Measurements from ENCODE around the gene CAMTA1.
A peak's percentile ranks its signal among the peaks of the same experiment; 100 is the strongest.

Gene CAMTA1

DNA sequence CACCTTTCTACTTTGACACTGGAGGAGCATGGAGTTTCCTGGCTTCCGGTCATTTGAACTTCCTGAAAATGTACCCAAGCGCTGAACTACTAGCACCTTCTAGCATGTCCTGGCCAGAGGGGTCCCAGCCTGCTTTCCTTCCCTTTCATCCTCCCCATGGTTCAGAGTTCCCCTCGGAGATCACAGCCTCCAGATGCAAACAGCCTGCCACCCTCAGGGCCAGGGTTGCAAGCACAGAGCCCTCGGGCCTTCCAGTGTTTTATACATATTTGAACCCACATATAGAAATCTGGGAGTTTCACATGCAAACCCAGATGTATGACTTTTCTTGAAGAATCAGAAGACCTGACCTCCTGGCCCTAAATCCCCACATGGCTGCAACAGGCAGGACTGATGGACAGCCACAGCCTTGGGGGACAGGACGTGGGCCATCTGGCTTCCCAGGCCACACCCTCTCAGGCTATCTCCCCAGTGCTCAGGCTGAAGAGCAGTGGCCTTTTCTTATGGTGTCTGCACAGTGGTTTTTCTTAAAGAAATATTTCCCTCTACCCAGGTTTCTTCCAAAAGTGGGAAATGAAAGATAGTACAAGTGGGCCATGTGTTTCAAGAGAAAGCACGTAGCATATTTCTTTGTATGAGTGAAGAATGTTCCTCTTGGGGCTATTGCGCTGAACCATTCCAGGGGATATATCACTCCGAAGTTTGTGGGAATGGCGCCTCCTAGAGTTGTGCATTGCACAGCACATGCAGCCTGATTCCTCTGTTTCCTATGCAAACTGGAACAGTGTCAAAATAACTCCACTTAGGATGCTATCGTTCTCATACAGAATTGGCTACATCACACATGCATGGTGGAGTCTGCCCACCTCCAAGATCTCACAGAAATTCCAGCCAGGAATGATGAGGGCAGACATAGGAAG lies 753.9 kb downstream of the CAMTA1 start:
- TF ChIP-seq, protein P1, sequence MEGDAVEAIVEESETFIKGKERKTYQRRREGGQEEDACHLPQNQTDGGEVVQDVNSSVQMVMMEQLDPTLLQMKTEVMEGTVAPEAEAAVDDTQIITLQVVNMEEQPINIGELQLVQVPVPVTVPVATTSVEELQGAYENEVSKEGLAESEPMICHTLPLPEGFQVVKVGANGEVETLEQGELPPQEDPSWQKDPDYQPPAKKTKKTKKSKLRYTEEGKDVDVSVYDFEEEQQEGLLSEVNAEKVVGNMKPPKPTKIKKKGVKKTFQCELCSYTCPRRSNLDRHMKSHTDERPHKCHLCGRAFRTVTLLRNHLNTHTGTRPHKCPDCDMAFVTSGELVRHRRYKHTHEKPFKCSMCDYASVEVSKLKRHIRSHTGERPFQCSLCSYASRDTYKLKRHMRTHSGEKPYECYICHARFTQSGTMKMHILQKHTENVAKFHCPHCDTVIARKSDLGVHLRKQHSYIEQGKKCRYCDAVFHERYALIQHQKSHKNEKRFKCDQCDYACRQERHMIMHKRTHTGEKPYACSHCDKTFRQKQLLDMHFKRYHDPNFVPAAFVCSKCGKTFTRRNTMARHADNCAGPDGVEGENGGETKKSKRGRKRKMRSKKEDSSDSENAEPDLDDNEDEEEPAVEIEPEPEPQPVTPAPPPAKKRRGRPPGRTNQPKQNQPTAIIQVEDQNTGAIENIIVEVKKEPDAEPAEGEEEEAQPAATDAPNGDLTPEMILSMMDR (IDR thresholded peaks at IDR 0.05; ENCODE audit: insufficient read depth, low read length, poor library complexity, severe bottlenecking): peak; percentile 18
- no peak for TF ChIP-seq EZH2phosphoT487 (conservative IDR thresholded peaks at IDR 0.05; ENCODE audit: low read length)
- no peaks in the 10 kb centered on the region for H3K36me3 ChIP-seq (ENCODE audit: low read length)
- H3K27ac ChIP-seq (ENCODE audit: low read depth, low read length): no peak overlapping the region
- H3K79me2 ChIP-seq (ENCODE audit: insufficient read depth, low read length): no peaks in the 10 kb centered on the region
- H3K4me2 ChIP-seq (ENCODE audit: low read depth, low read length, poor library complexity, severe bottlenecking): no peak overlapping the region
- H3K9me3 ChIP-seq (ENCODE audit: insufficient read depth, low read length): no peaks in the 10 kb centered on the region
- H3K27me3 ChIP-seq (ENCODE audit: low read length): no peaks in the 10 kb centered on the region
- no peak overlapping the region for H3K9ac ChIP-seq (ENCODE audit: low read length)
- H3K4me3 ChIP-seq (ENCODE audit: insufficient read depth, low read length, poor library complexity, severe bottlenecking): no peak overlapping the region
- H2AFZ ChIP-seq (ENCODE audit: low read depth, low read length, severe bottlenecking): no peak overlapping the region
- H3F3A ChIP-seq (ENCODE audit: insufficient read depth): no peaks in the 10 kb centered on the region
- no peaks in the 10 kb centered on the region for H4K20me1 ChIP-seq (ENCODE audit: low read depth, low read length)
- no peaks in the 10 kb centered on the region for H3K9me2 ChIP-seq (replicated peaks; ENCODE audit: insufficient read depth, low read length)

DNA sequence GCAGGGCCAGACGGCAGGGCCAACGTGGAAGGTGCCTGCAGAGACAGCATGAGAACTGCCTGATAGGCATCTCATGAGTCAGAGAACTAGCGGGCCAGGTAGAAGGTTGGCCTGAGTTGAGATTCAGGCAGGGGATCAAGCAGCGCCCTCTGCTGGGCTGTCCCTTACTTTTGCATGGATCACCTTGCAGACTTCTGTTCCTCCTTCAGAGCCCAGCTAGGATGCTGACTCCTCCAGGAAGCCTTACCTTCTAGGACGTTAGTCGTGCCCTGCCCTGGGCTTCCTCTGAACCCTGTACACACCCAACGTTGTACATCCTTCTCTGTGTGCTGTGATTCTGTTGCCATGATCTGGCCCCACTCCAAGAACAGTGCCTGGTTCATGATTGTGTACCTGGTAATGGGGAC lies 754.5 kb downstream of the CAMTA1 start:
- Histone ChIP-seq H3K9me3 (ENCODE audit: insufficient read depth, low read length) (no peaks in the 10 kb centered on the region), H3K4me3 (ENCODE audit: insufficient read depth, low read length, poor library complexity, severe bottlenecking) (no peak overlapping the region), H3K4me2 (ENCODE audit: low read depth, low read length, poor library complexity, severe bottlenecking) (no peak overlapping the region)

DNA sequence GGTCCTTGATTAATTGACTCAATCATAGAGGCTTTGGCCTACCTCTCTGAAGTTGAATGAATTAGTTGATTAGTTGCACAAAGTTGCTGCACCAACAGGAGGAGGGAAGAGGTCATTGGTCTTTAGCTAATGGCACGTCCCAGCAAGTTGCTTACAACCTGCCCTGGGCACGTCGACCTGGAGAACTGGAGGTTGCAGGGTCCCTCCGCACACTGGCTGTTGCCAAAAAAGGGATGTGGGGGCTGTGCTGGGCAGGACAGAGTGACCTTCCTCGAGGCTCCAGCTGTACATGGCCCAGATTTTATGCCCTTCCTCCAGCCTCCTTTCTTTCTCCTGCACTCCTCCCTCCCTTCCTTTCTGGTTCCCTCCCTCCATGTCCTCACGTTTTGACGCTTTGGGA lies 755.6 kb downstream of the CAMTA1 start:
- Histone ChIP-seq H3K27me3 (ENCODE audit: low read length) (no peaks in the 10 kb centered on the region), H3K9me3 (ENCODE audit: insufficient read depth, low read length) (no peaks in the 10 kb centered on the region), H3K79me2 (ENCODE audit: insufficient read depth, low read length) (no peaks in the 10 kb centered on the region), H3K9ac (ENCODE audit: low read length) (no peak overlapping the region), H3K27ac (ENCODE audit: low read depth, low read length) (no peak overlapping the region), H4K20me1 (ENCODE audit: low read depth, low read length) (no peaks in the 10 kb centered on the region), H3K36me3 (ENCODE audit: low read length) (no peaks in the 10 kb centered on the region), H3K4me2 (ENCODE audit: low read depth, low read length, poor library complexity, severe bottlenecking) (no peak overlapping the region), H3F3A (ENCODE audit: insufficient read depth) (no peaks in the 10 kb centered on the region), H2AFZ (ENCODE audit: low read depth, low read length, severe bottlenecking) (no peak overlapping the region), H3K4me3 (ENCODE audit: insufficient read depth, low read length, poor library complexity, severe bottlenecking) (no peak overlapping the region), H3K9me2 (replicated peaks; ENCODE audit: insufficient read depth, low read length) (no peaks in the 10 kb centered on the region)
- TF ChIP-seq, protein P1 (IDR thresholded peaks at IDR 0.05; ENCODE audit: insufficient read depth, low read length, poor library complexity, severe bottlenecking): no peak
- TF ChIP-seq EZH2phosphoT487 (conservative IDR thresholded peaks at IDR 0.05; ENCODE audit: low read length): no peak

More for the DNA sequence above, 754.5 kb downstream of the CAMTA1 start:
- Histone ChIP-seq H3K9me2 (replicated peaks; ENCODE audit: insufficient read depth, low read length) (no peaks in the 10 kb centered on the region), H3K27me3 (ENCODE audit: low read length) (no peaks in the 10 kb centered on the region), H3K79me2 (ENCODE audit: insufficient read depth, low read length) (no peaks in the 10 kb centered on the region), H3K36me3 (ENCODE audit: low read length) (no peaks in the 10 kb centered on the region), H4K20me1 (ENCODE audit: low read depth, low read length) (no peaks in the 10 kb centered on the region), H3F3A (ENCODE audit: insufficient read depth) (no peaks in the 10 kb centered on the region), H3K27ac (ENCODE audit: low read depth, low read length) (no peak overlapping the region), H2AFZ (ENCODE audit: low read depth, low read length, severe bottlenecking) (no peak overlapping the region), H3K9ac (ENCODE audit: low read length) (no peak overlapping the region)
- TF ChIP-seq EZH2phosphoT487 (conservative IDR thresholded peaks at IDR 0.05; ENCODE audit: low read length): no peak
- TF ChIP-seq, protein P1 (IDR thresholded peaks at IDR 0.05; ENCODE audit: insufficient read depth, low read length, poor library complexity, severe bottlenecking): peak; percentile 19

All from SU-DHL-6 (cell line).